Stimulated activated CD8-positive, alpha-beta memory T cell treated with anti-CD3 and anti-CD28 coated beads, Interleukin-7, amount 100 ng/mL, for 24 hours (primary cell): ENCODE data around the gene ECHDC3.

Experiments used
- DNase-seq: peaks from one replicate; pipeline ENCODE4 v3.0.0-alpha.2; 2020; ENCODE audit warnings: low read depth

Gene ECHDC3

GRCh38 chr10:11787374-11787773 lies 45.2 kb downstream of the ECHDC3 start:
- DNase-seq: no peak

- no peak for DNase-seq
These were observed 45.7 kb downstream of the ECHDC3 start for GRCh38 chr10:11787846-11788245.

GRCh38 chr10:11789306-11789705 lies 47.1 kb downstream of the ECHDC3 start:
- no peak for DNase-seq

- DNase-seq: no peak
These were observed 47.8 kb downstream of the ECHDC3 start for GRCh38 chr10:11789956-11790355.

GRCh38 chr10:11793762-11794479 lies 51.7 kb downstream of the ECHDC3 start:
- DNase-seq: no peak

GRCh38 chr10:11794566-11794965 lies 52.4 kb downstream of the ECHDC3 start:
- DNase-seq: no peak

GRCh38 chr10:11795101-11795920 lies 53.1 kb downstream of the ECHDC3 start:
- no peak for DNase-seq

- DNase-seq: no peak
These were observed 54.3 kb downstream of the ECHDC3 start for GRCh38 chr10:11796474-11796873.

- no peak for DNase-seq
These were observed 55.1 kb downstream of the ECHDC3 start for GRCh38 chr10:11797281-11797680.

GRCh38 chr10:11797847-11798633 lies 55.9 kb downstream of the ECHDC3 start:
- DNase-seq: no peak

GRCh38 chr10:11798845-11799735 lies 56.9 kb downstream of the ECHDC3 start:
- DNase-seq: no peak

GRCh38 chr10:11799736-11800080 lies 57.5 kb downstream of the ECHDC3 start:
- DNase-seq: no peak

GRCh38 chr10:11804336-11804735 lies 62.2 kb downstream of the ECHDC3 start:
- DNase-seq: no peak

- no peak for DNase-seq
These were observed 63.6 kb downstream of the ECHDC3 start for GRCh38 chr10:11805792-11806191.

- no peak for DNase-seq
These were observed 64.5 kb downstream of the ECHDC3 start for GRCh38 chr10:11806706-11807105.

- DNase-seq: no peak
These were observed 66.6 kb downstream of the ECHDC3 start for GRCh38 chr10:11808808-11809207.

GRCh38 chr10:11810313-11810766 lies 68.2 kb downstream of the ECHDC3 start:
- DNase-seq: no peak

- no peak for DNase-seq
These were observed 68.8 kb downstream of the ECHDC3 start for GRCh38 chr10:11810973-11811372.

- no peak for DNase-seq
These were observed 71.0 kb downstream of the ECHDC3 start for GRCh38 chr10:11813177-11813576.
